Spinal cord (tissue), 10 donors: ENCODE data around the gene UHRF1. TPM values are rescaled to one million over a fixed set of nuclear protein-coding genes. Genes with fewer than 3 reads are reported as not detected.
"Not testable (repeated sequence)": the region's sequence is repeated elsewhere in the genome, so short reads cannot be mapped to it uniquely, and the experiment has no call there.

Experiments
- DNase-seq, 6 donors: peaks; one replicate each; pipeline versions ENCODE4 v3.0.0 to v3.0.0-alpha.2; 2013 to 2015; ENCODE audit warnings: low spot score in 6 of 6, low read depth in 4 of 6
- H3K27ac ChIP-seq: one replicate; pipeline ENCODE4 v1.5.1; 2013; ENCODE audit warnings: low read depth, low read length, control low read depth
- H3K27me3 ChIP-seq: one replicate; pipeline ENCODE4 v1.6.1; 2013; ENCODE audit warnings: low read length; ENCODE audit not compliant: control insufficient read depth, insufficient read depth
- H3K36me3 ChIP-seq: one replicate; pipeline ENCODE4 v1.6.1; 2013; ENCODE audit warnings: low read length; ENCODE audit not compliant: control insufficient read depth, insufficient read depth
- H3K4me1 ChIP-seq: one replicate; pipeline ENCODE4 v1.6.1; 2013; ENCODE audit warnings: low read length; ENCODE audit not compliant: control insufficient read depth, insufficient read depth
- H3K4me3 ChIP-seq: one replicate; pipeline ENCODE4 v1.5.1; 2013; ENCODE audit warnings: low read depth, low read length, control low read depth
- H3K9me3 ChIP-seq: one replicate; pipeline ENCODE4 v1.6.1; 2013; ENCODE audit warnings: low read length; ENCODE audit not compliant: control insufficient read depth, insufficient read depth
- WGBS: methylation state at CpG from one replicate; pipeline ENCODE4 v1.1.5; 2013; ENCODE audit warnings: missing lambda C conversion rate; ENCODE audit not compliant: insufficient coverage; 5-methylcytosine and 5-hydroxymethylcytosine counted together
- polyA plus RNA-seq, 2 donors: library from polyadenylated mRNA; unstranded; fragments of 120-200 nt; gene quantifications; one replicate each; pipeline ENCODE4 v1.2.1, GENCODE V29; 2013; ENCODE audit not compliant: insufficient read length in 2 of 2
- total RNA-seq, 2 donors: library from RNA; depleted of rRNA in 1 of 2; stranded (reverse); fragments of 120-200 nt in 1 of 2; fragments of >200 nt in 1 of 2; gene quantifications; one replicate each; pipeline versions ENCODE4 v1.2.3 to v1.2.4, GENCODE V29; 2013 to 2014
- donor health status: healthy.

UHRF1 gene
- total and polyA plus RNA-seq, 4 donors: 10.5 to 16.8 (median 12.5) TPM

GRCh38 chr19:4952945-4953344, 43.6 kb downstream of the UHRF1 start:
- 92% methylated on average over 12 of the region's 18 CpGs for WGBS
- Histone ChIP-seq H3K27me3 (no peaks in the 10 kb centered on the region), H3K4me1 (no peaks in the 10 kb centered on the region), H3K9me3 (no peaks in the 10 kb centered on the region), H3K27ac (no peak overlapping the region), H3K4me3 (no peak overlapping the region), H3K36me3 (peaks cover 70% of the 10 kb centered on the region)
- no peak for DNase-seq

DNA sequence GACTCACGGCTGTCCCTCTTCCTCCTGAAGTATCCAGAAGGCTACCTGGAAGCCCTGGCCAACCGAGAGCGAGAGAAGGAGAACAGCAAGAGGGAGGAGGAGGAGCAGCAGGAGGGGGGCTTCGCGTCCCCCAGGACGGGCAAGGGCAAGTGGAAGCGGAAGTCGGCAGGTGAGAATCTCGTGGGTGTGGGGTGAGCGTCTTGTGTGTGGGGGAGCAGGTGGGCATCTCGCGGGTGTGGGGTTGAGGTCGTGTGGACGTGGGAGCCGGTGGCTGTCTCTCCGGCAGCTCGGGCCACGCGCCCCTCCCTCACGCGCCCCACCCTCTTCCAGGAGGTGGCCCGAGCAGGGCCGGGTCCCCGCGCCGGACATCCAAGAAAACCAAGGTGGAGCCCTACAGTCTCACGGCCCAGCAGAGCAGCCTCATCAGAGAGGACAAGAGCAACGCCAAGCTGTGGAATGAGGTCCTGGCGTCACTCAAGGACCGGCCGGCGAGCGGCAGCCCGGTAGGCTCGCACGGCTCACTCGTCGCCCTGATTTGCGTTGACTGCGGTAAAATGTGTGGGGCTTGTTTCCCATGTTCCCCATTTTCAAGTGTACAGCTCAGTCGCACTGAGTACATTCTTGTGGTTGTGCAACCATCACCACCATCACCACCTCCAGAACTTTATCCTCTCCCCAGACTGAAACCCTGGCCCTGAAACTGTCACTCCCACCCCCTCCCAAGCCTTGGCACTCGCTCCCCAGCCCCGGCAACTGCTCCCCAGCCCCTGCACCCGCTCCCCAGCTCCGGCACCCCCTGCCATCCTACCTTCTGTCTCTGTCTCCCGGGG, 45.2 kb downstream of the UHRF1 start:
- not testable (repeated sequence) for H3K4me3 ChIP-seq, H3K4me1 ChIP-seq, H3K27me3 ChIP-seq, DNase-seq, H3K9me3 ChIP-seq, H3K27ac ChIP-seq
- 93% methylated on average over 32 of the region's 46 CpGs for WGBS
- peaks cover 74% of the 10 kb centered on the region for H3K36me3 ChIP-seq

DNA sequence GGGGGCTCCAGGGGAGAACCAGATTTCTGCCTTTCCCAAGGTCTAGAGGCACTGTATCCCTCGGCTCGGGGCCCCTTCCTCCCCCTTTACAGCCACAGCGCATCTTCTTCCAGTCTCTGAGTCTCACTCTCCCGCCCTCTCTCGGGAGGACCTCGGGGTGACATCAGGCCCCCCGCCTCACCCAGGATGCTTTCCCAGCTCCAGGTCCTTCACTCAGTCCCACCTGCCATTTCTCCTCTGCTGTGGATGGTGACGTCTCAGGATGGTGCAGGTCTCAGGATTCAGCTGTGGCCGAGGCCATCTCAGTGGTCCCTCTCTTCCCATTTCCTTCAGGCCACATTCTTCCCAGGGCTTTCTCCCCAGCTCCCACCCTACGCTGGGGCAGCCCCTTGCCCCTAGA, 46.0 kb downstream of the UHRF1 start:
- no peak overlapping the region for H3K27ac ChIP-seq
- H3K27me3 ChIP-seq: no peaks in the 10 kb centered on the region
- 97% methylated on average over 10 of the region's 10 CpGs for WGBS
- no peak for DNase-seq
- no peaks in the 10 kb centered on the region for H3K9me3 ChIP-seq
- H3K36me3 ChIP-seq: peaks cover 75% of the 10 kb centered on the region
- no peak overlapping the region for H3K4me3 ChIP-seq
- H3K4me1 ChIP-seq: no peaks in the 10 kb centered on the region

GRCh38 chr19:4957981-4958380, 48.7 kb downstream of the UHRF1 start:
- Histone ChIP-seq H3K36me3 (peaks cover 63% of the 10 kb centered on the region), H3K4me1 (no peaks in the 10 kb centered on the region), H3K27me3 (no peaks in the 10 kb centered on the region), H3K9me3 (no peaks in the 10 kb centered on the region), H3K27ac (no peak overlapping the region), H3K4me3 (no peak overlapping the region)
- 97% methylated on average over 8 of the region's 8 CpGs for WGBS
- DNase-seq: no peak

DNA sequence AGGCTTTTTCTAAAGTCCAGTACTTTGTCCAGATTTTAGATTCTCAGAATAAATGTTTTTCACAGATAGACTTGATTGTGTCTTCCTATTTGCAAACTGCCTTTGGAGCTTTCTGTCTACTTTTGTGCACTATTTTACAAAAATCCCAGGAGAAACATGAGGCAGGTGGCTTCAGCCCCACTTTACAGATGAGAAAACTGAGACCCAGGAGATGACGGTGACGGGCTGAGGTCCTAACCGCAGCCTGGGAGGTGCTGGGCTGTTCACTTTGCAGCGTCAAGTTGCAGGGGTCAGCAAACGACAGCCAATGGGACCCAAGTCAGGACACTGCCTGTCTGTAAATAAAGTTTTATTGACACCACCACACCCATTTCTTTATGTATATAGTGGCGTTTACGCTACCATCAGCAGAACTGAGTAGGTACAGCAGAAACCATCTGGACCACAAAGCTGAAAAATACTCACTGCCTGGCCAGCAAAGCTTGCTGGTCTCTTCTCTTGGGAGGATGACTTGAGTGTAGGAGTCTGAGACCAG, 52.9 kb downstream of the UHRF1 start:
- Histone ChIP-seq H3K27ac (no peak overlapping the region), H3K27me3 (no peaks in the 10 kb centered on the region), H3K36me3 (peaks cover 32% of the 10 kb centered on the region), H3K9me3 (no peaks in the 10 kb centered on the region), H3K4me3 (no peak overlapping the region), H3K4me1 (no peaks in the 10 kb centered on the region)
- 97% methylated on average over 3 of the region's 7 CpGs for WGBS
- no peak for DNase-seq

DNA sequence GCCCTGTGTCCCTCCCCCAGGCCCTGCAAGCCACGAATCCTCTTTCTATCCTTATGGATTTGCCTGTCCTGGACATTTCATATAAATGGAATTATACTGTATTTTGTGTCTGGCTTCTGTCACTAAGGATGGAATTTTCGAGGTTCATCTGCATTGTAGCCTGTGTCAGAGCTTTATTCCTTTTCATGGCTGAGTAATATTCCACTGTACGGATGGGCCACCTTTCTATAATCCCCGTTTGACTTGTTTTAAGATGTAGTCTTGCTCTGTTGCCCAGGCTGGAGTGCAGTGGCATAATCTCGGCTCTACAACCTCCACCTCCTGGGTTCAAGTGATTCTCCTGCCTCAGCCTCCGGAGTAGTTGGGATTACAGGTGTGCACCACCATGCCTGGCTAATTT, 55.8 kb downstream of the UHRF1 start:
- Histone ChIP-seq H3K27ac (no peak overlapping the region), H3K36me3 (peaks cover 9% of the 10 kb centered on the region), H3K4me1 (peaks cover 14% of the 10 kb centered on the region), H3K9me3 (no peaks in the 10 kb centered on the region), H3K27me3 (no peaks in the 10 kb centered on the region), H3K4me3 (no peak overlapping the region)
- DNase-seq: no peak
- WGBS: 100% methylated on average over 3 of the region's 6 CpGs

DNA sequence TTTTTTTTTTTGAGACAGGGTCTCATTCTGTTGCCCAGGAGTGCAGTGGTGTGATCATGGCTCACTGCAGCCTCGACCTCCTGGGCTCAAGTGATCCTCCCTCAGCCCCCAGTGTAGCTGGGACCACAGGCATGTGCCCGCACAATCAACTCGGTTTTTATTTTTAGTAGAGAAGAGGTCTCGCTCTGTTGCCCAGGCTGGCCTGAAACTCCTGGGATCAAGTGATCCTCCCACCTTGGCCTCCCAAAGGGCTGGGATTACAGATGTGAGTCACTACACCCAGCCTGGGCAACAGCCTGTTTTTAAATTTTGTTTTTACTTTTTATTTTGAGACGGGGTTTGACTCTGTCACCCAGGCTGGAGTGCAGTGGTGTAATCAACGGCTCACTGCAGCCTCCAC, 57.3 kb downstream of the UHRF1 start:
- H3K4me3 ChIP-seq: no peak overlapping the region
- 86% methylated on average over 4 of the region's 6 CpGs for WGBS

GRCh38 chr19:4967738-4968461, 58.6 kb downstream of the UHRF1 start:
- Histone ChIP-seq H3K4me1 (peaks cover 42% of the 10 kb centered on the region), H3K27ac (peak overlapping the region; percentile 72), H3K9me3 (no peaks in the 10 kb centered on the region), H3K36me3 (peaks cover 9% of the 10 kb centered on the region), H3K4me3 (peak overlapping the region; percentile 55), H3K27me3 (no peaks in the 10 kb centered on the region)
- WGBS: 65% methylated on average over 8 of the region's 16 CpGs
- DNase-seq: no peak

More for the DNA sequence above, 57.3 kb downstream of the UHRF1 start:
- no peak overlapping the region for H3K27ac ChIP-seq
- peaks cover 29% of the 10 kb centered on the region for H3K4me1 ChIP-seq
- peaks cover 5% of the 10 kb centered on the region for H3K36me3 ChIP-seq
- no peaks in the 10 kb centered on the region for H3K27me3 ChIP-seq
- H3K9me3 ChIP-seq: no peaks in the 10 kb centered on the region
- DNase-seq: no peak

DNA sequence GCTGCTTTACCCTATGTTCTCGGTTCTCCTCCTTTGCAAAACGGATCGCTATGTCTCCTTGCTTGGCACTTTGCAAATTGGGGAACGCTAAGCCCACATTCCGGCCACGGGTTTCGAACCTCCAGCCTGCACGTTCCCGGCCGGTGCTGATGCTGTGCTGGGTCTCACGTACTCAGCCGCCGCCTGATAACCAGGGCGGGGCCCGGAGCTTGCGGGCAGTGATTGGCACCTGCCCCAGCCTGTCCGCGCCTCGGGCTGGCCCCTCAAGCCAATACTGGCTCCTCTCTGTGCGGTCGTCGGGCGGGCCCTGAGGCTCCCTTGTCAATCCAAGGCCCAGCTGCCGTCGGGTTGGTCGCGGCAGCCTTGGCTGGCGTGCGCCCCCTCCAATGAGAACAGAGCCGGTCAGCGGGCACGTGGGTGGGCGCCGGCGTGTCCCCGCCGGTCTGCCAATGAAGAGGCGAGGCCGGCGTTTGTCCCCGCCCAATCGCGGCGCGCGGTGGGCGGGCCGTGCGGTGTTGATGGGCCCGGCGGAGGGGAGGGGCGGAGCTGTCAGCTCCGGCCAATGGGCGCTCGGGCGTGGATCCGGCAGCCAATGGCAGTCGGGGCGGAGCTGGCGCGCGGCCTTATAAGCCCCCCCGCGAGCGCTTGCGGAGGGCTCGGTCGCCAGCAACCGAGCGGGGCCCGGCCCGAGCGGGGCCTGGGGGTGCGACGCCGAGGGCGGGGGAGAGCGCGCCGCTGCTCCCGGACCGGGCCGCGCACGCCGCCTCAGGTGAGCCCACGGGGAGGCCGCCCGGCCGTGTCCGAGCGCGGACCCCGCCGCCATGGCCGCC, 59.4 kb downstream of the UHRF1 start, which contains the start of gene KDM4B:
Gene KDM4B, plus strand, starts transcription at position 652 of the 830 bp plus-strand sequence. CDS start 63,778 bp downstream, outside the sequence.
- under 1% methylated on average over 96 of the region's 96 CpGs for WGBS

More for the DNA sequence above, 59.4 kb downstream of the UHRF1 start, which contains the start of gene KDM4B:
- Histone ChIP-seq H3K27ac (peak within 1 kb of the TSS; percentile 72), H3K36me3 (peaks cover 9% of the 10 kb centered on the region), H3K9me3 (no peaks in the 10 kb centered on the region), H3K27me3 (no peaks in the 10 kb centered on the region), H3K4me1 (peaks cover 42% of the 10 kb centered on the region), H3K4me3 (peak within 1 kb of the TSS; percentile 55)
- peak; percentile 93 to 100 (median 98) for DNase-seq
